IPS DF 4.7 (cell line): ENCODE data around the gene RBMS3.
"Not testable (repeated sequence)": the region's sequence is repeated elsewhere in the genome, so short reads cannot be mapped to it uniquely, and the experiment has no call there.

ENCODE experiments used
- DNase-seq: peaks from one replicate; pipeline ENCODE4 v3.0.0-alpha.2; 2013; ENCODE audit warnings: low spot score; ENCODE audit errors: extremely low read depth

Gene RBMS3

GRCh38 chr3:29427266-29428103, 146.6 kb downstream of the RBMS3 start:
- no peak for DNase-seq

GRCh38 chr3:29429055-29429679, 148.3 kb downstream of the RBMS3 start:
- DNase-seq: no peak

- no peak for DNase-seq
Measured at GRCh38 chr3:29430558-29430971, 149.7 kb downstream of the RBMS3 start.

GRCh38 chr3:29436612-29437323, 155.9 kb downstream of the RBMS3 start:
- no peak for DNase-seq

GRCh38 chr3:29438580-29438979, 157.7 kb downstream of the RBMS3 start:
- DNase-seq: no peak

- peak; percentile 28 for DNase-seq
Measured at GRCh38 chr3:29440413-29441305, 159.8 kb downstream of the RBMS3 start.

- DNase-seq: no peak
Measured at GRCh38 chr3:29441422-29441821, 160.6 kb downstream of the RBMS3 start.

GRCh38 chr3:29447946-29448627, 167.2 kb downstream of the RBMS3 start:
- no peak for DNase-seq

GRCh38 chr3:29451920-29452319, 171.0 kb downstream of the RBMS3 start:
- DNase-seq: no peak

GRCh38 chr3:29452934-29453283, 172.0 kb downstream of the RBMS3 start:
- DNase-seq: no peak

GRCh38 chr3:29453284-29454001, 172.6 kb downstream of the RBMS3 start:
- DNase-seq: no peak

- no peak for DNase-seq
Measured at GRCh38 chr3:29454161-29454611, 173.3 kb downstream of the RBMS3 start.

GRCh38 chr3:29456901-29457300, 176.0 kb downstream of the RBMS3 start:
- no peak for DNase-seq

- DNase-seq: no peak
Measured at GRCh38 chr3:29463304-29463703, 182.4 kb downstream of the RBMS3 start.

- DNase-seq: no peak
Measured at GRCh38 chr3:29465836-29466235, 185.0 kb downstream of the RBMS3 start.

- no peak for DNase-seq
Measured at GRCh38 chr3:29466442-29466841, 185.6 kb downstream of the RBMS3 start.

- DNase-seq: no peak
Measured at GRCh38 chr3:29468187-29468586, 187.3 kb downstream of the RBMS3 start.

- DNase-seq: not testable (repeated sequence)
Measured at GRCh38 chr3:29473481-29474170, 192.8 kb downstream of the RBMS3 start.

GRCh38 chr3:29475305-29475840, 194.5 kb downstream of the RBMS3 start:
- DNase-seq: no peak
